ENCODE measurements around the gene CAMK1D. TPM values are rescaled to one million over a fixed set of nuclear protein-coding genes. Genes with fewer than 3 reads are reported as not detected.

CAMK1D gene
- total RNA-seq, 3 donors from 2014 or later = 4.4 to 17.3 (median 5.2) TPM

- Histone ChIP-seq H3K36me3 (no peaks in the 10 kb centered on the region), H3K27ac (no peak overlapping the region), H3K4me3 (no peak overlapping the region), H3K27me3 (no peaks in the 10 kb centered on the region), H3K9me3 (no peaks in the 10 kb centered on the region), H3K4me1 (no peaks in the 10 kb centered on the region)
- intact Hi-C loops (cut with DNase I; ENCODE audit: low total_unique reads) = no loop called here
- no peak for DNase-seq (ENCODE audit: low spot score in 2 of 2)
- TF ChIP-seq POLR2A (IDR thresholded peaks at IDR 0.05) (no peak), CTCF (IDR thresholded peaks at IDR 0.05) (no peak)
Observed at GRCh38 chr10:12510501-12510941, 161.2 kb downstream of the CAMK1D start.

GRCh38 chr10:12510984-12511383, 161.6 kb downstream of the CAMK1D start:
- no peaks in the 10 kb centered on the region for H3K27me3 ChIP-seq
- no peaks in the 10 kb centered on the region for H3K4me1 ChIP-seq
- no peaks in the 10 kb centered on the region for H3K36me3 ChIP-seq
- no peak for TF ChIP-seq CTCF (IDR thresholded peaks at IDR 0.05)
- TF ChIP-seq POLR2AphosphoS5 (IDR thresholded peaks at IDR 0.05) = no peak
- no peak for TF ChIP-seq POLR2A (IDR thresholded peaks at IDR 0.05)
- no peak overlapping the region for H3K27ac ChIP-seq
- DNase-seq (ENCODE audit: low spot score in 2 of 2) = no peak
- no peaks in the 10 kb centered on the region for H3K9me3 ChIP-seq
- H3K4me3 ChIP-seq = no peak overlapping the region
- intact Hi-C loops (cut with DNase I; ENCODE audit: low total_unique reads) = no loop called here

- Histone ChIP-seq H3K36me3 (no peaks in the 10 kb centered on the region), H3K27me3 (no peaks in the 10 kb centered on the region), H3K27ac (no peak overlapping the region), H3K4me1 (no peaks in the 10 kb centered on the region), H3K4me3 (no peak overlapping the region), H3K9me3 (no peaks in the 10 kb centered on the region)
- TF ChIP-seq CTCF (IDR thresholded peaks at IDR 0.05) (no peak), POLR2A (IDR thresholded peaks at IDR 0.05) (no peak), POLR2AphosphoS5 (IDR thresholded peaks at IDR 0.05) (no peak)
- intact Hi-C loops (cut with DNase I; ENCODE audit: low total_unique reads) = no loop called here
- no peak for DNase-seq (ENCODE audit: low spot score in 2 of 2)
Observed at GRCh38 chr10:12511651-12512050, 162.3 kb downstream of the CAMK1D start.

GRCh38 chr10:12512332-12513002, 163.1 kb downstream of the CAMK1D start:
- Histone ChIP-seq H3K27me3 (no peaks in the 10 kb centered on the region), H3K36me3 (no peaks in the 10 kb centered on the region), H3K9me3 (no peaks in the 10 kb centered on the region), H3K4me3 (no peak overlapping the region), H3K4me1 (no peaks in the 10 kb centered on the region), H3K27ac (no peak overlapping the region)
- no peak for DNase-seq (ENCODE audit: low spot score in 2 of 2)
- intact Hi-C loops (cut with DNase I; ENCODE audit: low total_unique reads) = no loop called here
- no peak for TF ChIP-seq POLR2A (IDR thresholded peaks at IDR 0.05)
- TF ChIP-seq CTCF (IDR thresholded peaks at IDR 0.05) = no peak
- no peak for TF ChIP-seq POLR2AphosphoS5 (IDR thresholded peaks at IDR 0.05)

GRCh38 chr10:12513003-12513365, 163.6 kb downstream of the CAMK1D start:
- Histone ChIP-seq H3K27me3 (no peaks in the 10 kb centered on the region), H3K27ac (no peak overlapping the region), H3K9me3 (no peaks in the 10 kb centered on the region), H3K4me1 (no peaks in the 10 kb centered on the region), H3K4me3 (no peak overlapping the region), H3K36me3 (no peaks in the 10 kb centered on the region)
- no peak for TF ChIP-seq POLR2A (IDR thresholded peaks at IDR 0.05)
- intact Hi-C loops (cut with DNase I; ENCODE audit: low total_unique reads) = no loop called here
- DNase-seq (ENCODE audit: low spot score in 2 of 2) = no peak

Data from breast epithelium (tissue), 4 donors.